Uterus (tissue), 2 donors: ENCODE results near the gene FRMPD4.

Experiments used
- POLR2A ChIP-seq, 2 donors: fragments of 450-650 bp; IDR thresholded peaks; one replicate each; pipeline ENCODE4 v1.6.1; 2016; ENCODE audit warnings: antibody characterized with exemption in 2 of 2, mild to moderate bottlenecking in 1 of 2, moderate library complexity in 1 of 2
- TF ChIP-seq, protein P1 (sequence below), 4 experiments: fragments of 200-600 bp in 2 of 4; fragments of 450-650 bp in 2 of 4; sonication (generic) in 2 of 4; IDR thresholded peaks; one replicate each; pipeline ENCODE4 v1.5.1; 2016 to 2019; ENCODE audit warnings: antibody characterized with exemption in 4 of 4, mild to moderate bottlenecking in 2 of 4, moderate library complexity in 1 of 4

DNA sequence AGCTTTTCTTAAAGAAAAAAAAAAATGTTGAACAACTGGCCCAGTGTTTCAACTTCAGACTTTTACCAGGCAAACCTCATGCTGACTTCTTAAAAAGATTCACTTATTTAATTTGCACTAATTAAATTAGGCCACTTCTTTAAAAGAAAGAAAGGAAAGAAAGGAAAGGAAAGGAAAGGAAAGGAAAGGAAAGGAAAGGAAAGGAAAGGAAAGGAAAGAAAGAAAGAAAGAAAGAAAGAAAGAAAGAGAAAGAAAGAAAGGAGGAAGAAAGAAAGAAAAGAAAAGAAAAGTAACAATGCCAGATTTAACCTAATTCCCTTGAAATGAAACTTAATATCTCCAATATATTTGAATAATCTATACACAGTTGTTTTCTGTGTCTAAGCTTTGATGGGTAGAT lies 581.6 kb downstream of the FRMPD4 start:
- TF ChIP-seq, protein P1, sequence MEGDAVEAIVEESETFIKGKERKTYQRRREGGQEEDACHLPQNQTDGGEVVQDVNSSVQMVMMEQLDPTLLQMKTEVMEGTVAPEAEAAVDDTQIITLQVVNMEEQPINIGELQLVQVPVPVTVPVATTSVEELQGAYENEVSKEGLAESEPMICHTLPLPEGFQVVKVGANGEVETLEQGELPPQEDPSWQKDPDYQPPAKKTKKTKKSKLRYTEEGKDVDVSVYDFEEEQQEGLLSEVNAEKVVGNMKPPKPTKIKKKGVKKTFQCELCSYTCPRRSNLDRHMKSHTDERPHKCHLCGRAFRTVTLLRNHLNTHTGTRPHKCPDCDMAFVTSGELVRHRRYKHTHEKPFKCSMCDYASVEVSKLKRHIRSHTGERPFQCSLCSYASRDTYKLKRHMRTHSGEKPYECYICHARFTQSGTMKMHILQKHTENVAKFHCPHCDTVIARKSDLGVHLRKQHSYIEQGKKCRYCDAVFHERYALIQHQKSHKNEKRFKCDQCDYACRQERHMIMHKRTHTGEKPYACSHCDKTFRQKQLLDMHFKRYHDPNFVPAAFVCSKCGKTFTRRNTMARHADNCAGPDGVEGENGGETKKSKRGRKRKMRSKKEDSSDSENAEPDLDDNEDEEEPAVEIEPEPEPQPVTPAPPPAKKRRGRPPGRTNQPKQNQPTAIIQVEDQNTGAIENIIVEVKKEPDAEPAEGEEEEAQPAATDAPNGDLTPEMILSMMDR (IDR thresholded peaks at IDR 0.05) = no peak
- no peak for TF ChIP-seq POLR2A (IDR thresholded peaks at IDR 0.05)
